Measurements from ENCODE around the gene SRSF10. TPM values are rescaled to one million over a fixed set of nuclear protein-coding genes. Genes with fewer than 3 reads are reported as not detected.

The SRSF10 gene
- total RNA-seq, 1 experiment from 2014 or later, result 108 TPM

Other genes with a start within 250 kb of the SRSF10 start
- gene ELOA, start 236.9 kb downstream of the SRSF10 start, total RNA-seq (2014; rRNA removed; shearing (Covaris generic)), result 57.6 and 74.5 TPM in 2 replicates
- 81.8 and 95.6 TPM in 2 replicates for gene PITHD1, start 201.9 kb downstream of the SRSF10 start, total RNA-seq (2014; rRNA removed; shearing (Covaris generic))
- 52.5 and 71.7 TPM in 2 replicates for gene LYPLA2, start 189.2 kb downstream of the SRSF10 start, total RNA-seq (2014; rRNA removed; shearing (Covaris generic))
- 64.3 and 80.7 TPM in 2 replicates for gene GALE, start 179.6 kb downstream of the SRSF10 start, total RNA-seq (2014; rRNA removed; shearing (Covaris generic))
- gene HMGCL, start 154.9 kb downstream of the SRSF10 start, total RNA-seq (2014; rRNA removed; shearing (Covaris generic)), result 41.8 and 43.2 TPM in 2 replicates
- 65.9 and 67.4 TPM in 2 replicates for gene FUCA1, start 112.0 kb downstream of the SRSF10 start, total RNA-seq (2014; rRNA removed; shearing (Covaris generic))
- gene CNR2, start 67.0 kb downstream of the SRSF10 start, total RNA-seq (2014; rRNA removed; shearing (Covaris generic)), result not detected in 2 replicates
- 89.5 and 148 TPM in 2 replicates for gene PNRC2, start 20.5 kb downstream of the SRSF10 start, total RNA-seq (2014; rRNA removed; shearing (Covaris generic))
- gene MYOM3, start 131.8 kb upstream of the SRSF10 start, total RNA-seq (2014; rRNA removed; shearing (Covaris generic)), result 0.02 and 0.32 TPM in 2 replicates
- gene IL22RA1, start 162.8 kb upstream of the SRSF10 start, total RNA-seq (2014; rRNA removed; shearing (Covaris generic)), result 1.3 and 1.9 TPM in 2 replicates
- gene IFNLR1, start 207.0 kb upstream of the SRSF10 start, total RNA-seq (2014; rRNA removed; shearing (Covaris generic)), result 1.9 and 2.3 TPM in 2 replicates

Data from M059J (cell line).